CD4-positive, alpha-beta T cell treated with Interleukin-17A for 1 hour (primary cell): Measurements from ENCODE around the gene HSD11B2.

Source experiments
- DNase-seq: peaks from one replicate; pipeline ENCODE4 v3.0.0-alpha.2; 2020

The HSD11B2 gene

DNA sequence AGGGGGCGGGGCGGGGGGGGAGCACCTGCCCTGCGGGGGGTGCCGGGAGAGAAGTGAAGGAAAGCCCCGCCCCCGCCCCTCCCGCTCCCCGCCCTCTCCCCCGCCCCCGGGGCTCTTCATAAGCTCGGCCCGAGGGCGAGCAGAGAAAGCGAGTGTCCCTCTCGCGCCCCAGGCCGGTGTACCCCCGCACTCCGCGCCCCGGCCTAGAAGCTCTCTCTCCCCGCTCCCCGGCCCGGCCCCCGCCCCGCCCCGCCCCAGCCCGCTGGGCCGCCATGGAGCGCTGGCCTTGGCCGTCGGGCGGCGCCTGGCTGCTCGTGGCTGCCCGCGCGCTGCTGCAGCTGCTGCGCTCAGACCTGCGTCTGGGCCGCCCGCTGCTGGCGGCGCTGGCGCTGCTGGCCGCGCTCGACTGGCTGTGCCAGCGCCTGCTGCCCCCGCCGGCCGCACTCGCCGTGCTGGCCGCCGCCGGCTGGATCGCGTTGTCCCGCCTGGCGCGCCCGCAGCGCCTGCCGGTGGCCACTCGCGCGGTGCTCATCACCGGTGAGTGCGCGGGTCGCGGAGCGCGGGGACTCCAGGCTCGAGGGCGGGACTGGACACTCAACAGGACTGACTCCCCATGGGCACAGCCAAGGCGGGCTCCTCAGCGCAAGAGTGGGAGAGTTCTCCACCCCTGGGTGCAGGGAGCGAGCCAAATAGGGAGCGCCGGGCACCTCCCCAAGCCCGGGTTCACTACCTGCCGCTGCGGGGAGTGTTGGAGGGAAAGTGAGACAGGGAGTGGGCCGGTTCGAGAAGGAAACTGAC, at the start of gene HSD11B2:
HSD11B2 (plus strand) TSS at position 145 of the 798 bp plus-strand sequence; CDS start at position 273, 128 bp downstream.
- peak; percentile 24 for DNase-seq

DNA sequence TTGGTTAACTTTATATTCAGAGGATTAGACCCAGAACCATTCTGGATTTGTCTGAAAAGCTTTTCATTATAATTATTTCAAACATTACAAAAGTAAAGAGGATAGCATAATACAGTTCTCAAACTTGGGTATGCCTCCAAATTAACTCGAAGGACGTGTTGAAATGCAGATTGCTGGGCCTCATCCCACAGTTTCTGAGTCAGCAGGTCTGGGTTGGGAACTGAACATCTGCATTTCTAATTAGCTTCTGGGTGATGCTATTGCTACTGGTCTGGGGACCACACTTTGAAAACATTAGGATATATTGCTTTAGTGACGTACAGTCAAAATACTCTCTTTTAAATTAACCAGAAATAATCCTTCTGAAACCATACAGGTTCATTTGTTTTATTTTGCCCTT, 47.6 kb upstream of the HSD11B2 start:
- DNase-seq: no peak

- no peak for DNase-seq
Observed at GRCh38 chr16:67384778-67385510, 46.0 kb upstream of the HSD11B2 start.

DNA sequence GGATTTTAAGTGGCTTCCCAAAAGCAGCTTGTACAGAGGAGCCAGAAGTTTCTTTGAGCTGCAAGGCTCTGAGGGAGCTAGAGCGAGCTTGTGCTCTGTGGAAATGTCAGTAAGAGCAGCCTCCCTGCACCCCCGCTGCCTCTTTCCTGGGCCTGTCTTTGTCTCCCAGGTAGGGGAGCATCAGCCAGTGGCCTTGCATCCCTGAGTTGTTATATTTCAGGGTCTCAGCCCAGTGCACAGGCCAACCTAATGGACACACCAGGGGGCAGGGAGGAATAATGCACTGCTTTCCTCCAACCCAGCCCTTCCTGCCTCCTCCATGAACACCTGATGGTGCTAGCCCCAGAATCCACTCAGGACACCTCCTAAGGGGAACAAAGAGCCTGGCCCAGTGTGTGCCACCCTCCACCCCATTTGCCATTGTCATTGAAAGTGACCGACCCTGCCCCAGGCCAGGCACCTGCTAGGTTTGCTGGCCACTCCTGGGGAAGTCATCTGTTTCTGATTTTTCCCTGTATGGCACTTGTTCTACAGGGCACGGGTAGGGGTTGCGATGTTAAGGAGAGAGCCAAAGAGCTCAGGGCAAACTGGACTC, 44.0 kb upstream of the HSD11B2 start:
- no peak for DNase-seq

DNA sequence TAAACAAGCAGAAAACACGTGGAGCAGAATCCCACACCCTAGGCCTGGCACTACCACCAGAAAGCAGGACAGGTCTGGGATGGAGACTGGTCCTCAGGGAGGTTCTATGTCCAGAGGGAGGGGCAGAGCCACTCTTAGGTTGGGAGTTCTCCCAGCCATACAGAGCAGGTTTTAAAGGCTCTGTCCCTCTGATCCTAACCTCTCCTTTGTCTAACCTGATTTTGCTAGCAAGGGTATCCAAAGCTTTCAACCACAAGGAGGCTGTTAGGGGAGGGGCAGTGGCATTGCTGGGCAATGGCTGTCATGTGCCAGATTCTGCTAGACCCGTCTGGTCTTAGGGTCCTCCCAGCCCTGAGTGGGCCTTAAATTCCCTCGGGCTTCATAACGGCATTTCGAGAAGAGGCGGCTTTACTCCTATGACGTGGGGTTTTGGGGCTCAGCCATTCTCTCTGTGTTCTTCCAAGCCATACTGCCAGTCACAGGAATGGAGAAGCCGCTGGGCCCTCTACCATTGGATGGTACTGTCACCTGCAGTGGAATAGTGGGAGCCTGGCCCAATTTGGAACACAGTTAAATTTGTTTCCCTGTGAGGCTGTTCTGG, 43.3 kb upstream of the HSD11B2 start:
- no peak for DNase-seq

GRCh38 chr16:67388191-67388590, 42.7 kb upstream of the HSD11B2 start:
- no peak for DNase-seq

GRCh38 chr16:67388591-67388990, 42.3 kb upstream of the HSD11B2 start:
- DNase-seq: no peak

DNA sequence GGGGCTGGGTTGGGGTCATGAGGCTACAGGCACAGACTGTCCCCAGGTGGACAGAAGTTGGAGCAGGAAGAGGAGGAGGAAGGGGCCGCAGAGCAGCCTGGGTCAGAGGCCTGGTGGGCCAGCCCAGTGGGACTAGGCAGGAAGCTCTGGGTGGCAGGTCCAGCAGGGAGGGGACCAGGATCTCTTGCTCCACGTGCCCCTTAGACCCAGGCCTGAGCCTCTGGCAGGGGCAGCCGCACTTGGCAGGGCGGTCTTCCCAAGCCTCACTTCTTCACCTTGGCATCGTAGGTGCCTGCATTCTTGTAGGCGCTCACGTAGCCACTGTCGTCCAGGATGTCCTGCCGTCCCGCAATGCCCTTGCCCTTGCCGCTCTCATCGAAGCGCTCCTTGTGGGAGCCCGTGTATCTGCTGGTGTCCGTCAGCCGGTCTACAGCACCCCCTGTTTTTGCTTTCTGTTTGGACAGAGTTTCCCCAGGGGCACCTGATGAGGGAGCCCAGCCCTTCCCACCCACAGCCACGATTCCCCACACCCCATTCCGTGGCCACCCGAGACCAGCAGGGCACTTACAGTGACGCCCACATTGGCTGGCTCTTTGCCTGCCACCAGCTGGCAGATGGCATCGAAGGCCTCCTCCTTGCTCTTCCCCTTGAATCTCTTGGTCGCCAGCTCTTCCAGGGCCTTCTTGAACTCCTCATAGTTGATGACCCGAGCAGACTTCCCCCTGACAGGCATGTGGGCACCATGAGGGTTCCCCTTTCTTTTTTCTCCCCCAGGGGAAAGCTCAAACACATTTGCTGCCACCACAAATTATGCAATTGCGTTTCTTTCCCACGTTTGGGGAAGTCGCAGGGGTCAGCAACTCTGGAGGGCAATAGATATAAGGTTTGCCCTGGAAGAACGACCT, 40.8 kb upstream of the HSD11B2 start:
- peak; percentile 29 for DNase-seq

- DNase-seq: no peak
Observed at GRCh38 chr16:67390816-67391423, 40.0 kb upstream of the HSD11B2 start.

GRCh38 chr16:67391424-67392300, 39.3 kb upstream of the HSD11B2 start:
- DNase-seq: no peak

GRCh38 chr16:67392301-67393059, 38.4 kb upstream of the HSD11B2 start:
- DNase-seq: no peak

GRCh38 chr16:67393111-67393787, 37.7 kb upstream of the HSD11B2 start, which contains the start of gene TPPP3:
Gene TPPP3, minus strand, starts transcription at chr16:67393498. Its CDS starts 2,387 bp downstream, at chr16:67391111.
- DNase-seq: peak; percentile 64

DNA sequence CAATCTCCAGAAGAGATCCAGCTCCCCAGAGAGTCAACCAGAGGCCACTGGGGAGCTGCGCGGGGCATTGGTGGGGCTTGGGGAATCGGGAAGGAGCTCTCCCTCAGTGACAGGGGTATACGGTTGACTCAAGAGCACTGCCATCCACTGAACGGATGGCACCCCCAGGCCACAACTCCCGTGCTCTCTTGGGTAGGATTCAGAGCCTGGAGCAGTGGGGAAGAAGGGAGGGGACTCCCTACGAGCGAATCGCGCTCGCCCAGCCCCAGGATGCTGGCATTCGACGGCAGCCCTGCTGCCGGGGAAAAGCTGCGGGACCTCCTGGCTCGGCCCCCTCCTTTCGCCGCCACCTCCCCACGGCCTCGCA, 37.1 kb upstream of the HSD11B2 start:
- DNase-seq: no peak

GRCh38 chr16:67394155-67395104, 36.5 kb upstream of the HSD11B2 start:
- peak; percentile 16 for DNase-seq

GRCh38 chr16:67395105-67395457, 35.8 kb upstream of the HSD11B2 start:
- no peak for DNase-seq

- no peak for DNase-seq
Observed at GRCh38 chr16:67395458-67396158, 35.3 kb upstream of the HSD11B2 start.
